CD4-positive, CD25-positive, alpha-beta regulatory T cell (primary cell): ENCODE data around the gene NPY4R. TPM values are rescaled to one million over a fixed set of nuclear protein-coding genes. Genes with fewer than 3 reads are reported as not detected.
"Not testable (repeated sequence)": the region's sequence is repeated elsewhere in the genome, so short reads cannot be mapped to it uniquely, and the experiment has no call there.

Experiments used
- ATAC-seq, 2 donors: fragments of 150-1000 bp; cut with Tn5 transposase; one replicate each; pipeline ENCODE4 v1.10.0; 2021; ENCODE audit warnings: low read depth in 2 of 2, moderate number of reproducible peaks in 2 of 2, moderate library complexity in 1 of 2
- DNase-seq, 3 donors: peaks; one replicate each; pipeline versions ENCODE4 v3.0.0 to v3.0.0-alpha.2; 2012 to 2022; ENCODE audit warnings: mixed read lengths in 1 of 3
- H3K27ac ChIP-seq: one replicate; pipeline ENCODE4 v1.7.0; 2013; ENCODE audit warnings: mild to moderate bottlenecking, low read length; ENCODE audit not compliant: insufficient read depth, poor library complexity, severe bottlenecking
- H3K27me3 ChIP-seq: one replicate; pipeline ENCODE4 v1.7.0; 2013; ENCODE audit warnings: low read length; ENCODE audit not compliant: control insufficient read depth, insufficient read depth
- H3K36me3 ChIP-seq: one replicate; pipeline ENCODE4 v1.7.0; 2013; ENCODE audit warnings: mild to moderate bottlenecking, low read length, moderate library complexity; ENCODE audit not compliant: control insufficient read depth, insufficient read depth
- H3K4me1 ChIP-seq: 2 replicates; pipeline ENCODE4 v1.7.0; 2013; ENCODE audit warnings: mild to moderate bottlenecking, low read length; ENCODE audit not compliant: insufficient read depth, control insufficient read depth, poor library complexity, severe bottlenecking
- H3K4me3 ChIP-seq: one replicate; pipeline ENCODE4 v1.7.0; 2013; ENCODE audit warnings: low read depth, mild to moderate bottlenecking, low read length, moderate library complexity
- H3K9me3 ChIP-seq, 2 experiments: 1 replicate in 1 of 2; 2 replicates in 1 of 2; pipeline ENCODE4 v1.7.0; 2013; ENCODE audit warnings: low read length in 2 of 2, mild to moderate bottlenecking in 1 of 2, moderate library complexity in 1 of 2; ENCODE audit not compliant: control insufficient read depth in 2 of 2
- H3K27ac Mint-ChIP-seq, 3 donors: one replicate each; pipeline ENCODE4 v1.8.0; 2020 to 2022; ENCODE audit warnings: mild to moderate bottlenecking in 3 of 3, mixed read lengths in 3 of 3, moderate library complexity in 2 of 3
- H3K27me3 Mint-ChIP-seq: one replicate; pipeline ENCODE4 v1.8.0; 2022; ENCODE audit warnings: mild to moderate bottlenecking, mixed read lengths
- H3K36me3 Mint-ChIP-seq: one replicate; pipeline ENCODE4 v1.8.0; 2020; ENCODE audit warnings: mixed read lengths
- H3K4me1 Mint-ChIP-seq, 4 donors: one replicate each; pipeline ENCODE4 v1.8.0; 2020 to 2022; ENCODE audit warnings: mixed read lengths in 4 of 4, mild to moderate bottlenecking in 1 of 4
- H3K4me3 Mint-ChIP-seq, 4 donors: one replicate each; pipeline ENCODE4 v1.8.0; 2020 to 2022; ENCODE audit warnings: mild to moderate bottlenecking in 4 of 4, mixed read lengths in 4 of 4, moderate library complexity in 3 of 4
- H3K9me3 Mint-ChIP-seq, 7 donors: one replicate each; pipeline ENCODE4 v1.8.0; 2020 to 2022; ENCODE audit warnings: mixed read lengths in 7 of 7, mild to moderate bottlenecking in 3 of 7, moderate library complexity in 2 of 7
- polyA plus RNA-seq, 4 donors: library from polyadenylated mRNA; unstranded; fragments of 300-500 nt; fragmentation: Illumina TruSeq; gene quantifications; one replicate each; pipeline ENCODE4 v1.2.3, GENCODE V29; 2021
- total RNA-seq: library from RNA; stranded (reverse); gene quantifications from one replicate; pipeline ENCODE4 v1.2.3, GENCODE V29; 2022

NPY4R gene
- total and polyA plus RNA-seq, 5 donors from 2014 or later: not detected

DNA sequence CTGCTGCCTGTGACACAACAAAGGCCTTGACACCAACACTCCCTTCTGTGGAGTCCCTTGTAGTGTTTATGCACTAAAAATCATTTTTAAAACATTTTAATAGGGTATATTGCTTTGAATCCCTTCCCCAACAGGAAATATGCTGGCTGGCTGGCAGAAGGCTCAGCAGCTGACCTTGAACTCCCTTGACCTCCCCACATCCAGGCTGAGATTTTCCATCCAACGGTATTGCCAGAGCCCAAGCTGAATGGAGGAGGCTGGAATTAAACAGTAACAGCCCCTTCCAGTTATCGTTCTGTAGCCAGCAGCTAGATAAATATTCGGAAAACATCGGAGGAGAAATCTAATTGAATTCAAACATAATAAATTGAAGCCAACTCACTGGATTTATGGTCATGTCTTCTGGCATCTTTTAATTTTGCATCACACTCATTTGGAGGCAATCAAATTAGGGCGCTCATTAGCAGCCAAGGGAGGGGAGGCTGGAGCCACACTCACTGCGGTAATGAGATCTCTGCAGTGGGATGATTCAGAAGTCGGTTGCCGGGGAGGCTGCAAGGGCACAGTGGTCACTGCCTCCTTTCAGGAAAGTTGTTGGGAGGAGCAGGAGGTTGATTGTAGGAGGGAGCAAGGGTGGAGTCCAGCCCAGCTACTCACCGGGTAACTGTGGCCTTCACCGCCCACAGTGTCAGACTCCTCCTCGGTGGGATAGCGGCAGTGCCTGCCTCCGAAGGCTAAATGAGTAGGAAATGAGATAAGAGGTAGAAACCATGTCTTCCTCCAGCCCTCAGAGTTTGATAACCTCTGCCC lies 46.0 kb downstream of the NPY4R start:
- H3K4me1 Mint-ChIP-seq, H3K9me3 Mint-ChIP-seq, ATAC-seq, H3K27ac Mint-ChIP-seq, H3K36me3 Mint-ChIP-seq, H3K36me3 ChIP-seq, H3K4me1 ChIP-seq, H3K4me3 Mint-ChIP-seq, H3K27me3 Mint-ChIP-seq, H3K27me3 ChIP-seq, H3K4me3 ChIP-seq, H3K27ac ChIP-seq, DNase-seq, H3K9me3 ChIP-seq: not testable (repeated sequence)

- not testable (repeated sequence) for H3K4me1 ChIP-seq, H3K27me3 ChIP-seq, DNase-seq, H3K4me3 Mint-ChIP-seq, H3K4me3 ChIP-seq, H3K36me3 Mint-ChIP-seq, H3K27ac ChIP-seq, H3K36me3 ChIP-seq, H3K9me3 Mint-ChIP-seq, H3K9me3 ChIP-seq, H3K27me3 Mint-ChIP-seq, H3K4me1 Mint-ChIP-seq, ATAC-seq, H3K27ac Mint-ChIP-seq
Measured at GRCh38 chr10:46418283-46418682, 47.5 kb downstream of the NPY4R start.

DNA sequence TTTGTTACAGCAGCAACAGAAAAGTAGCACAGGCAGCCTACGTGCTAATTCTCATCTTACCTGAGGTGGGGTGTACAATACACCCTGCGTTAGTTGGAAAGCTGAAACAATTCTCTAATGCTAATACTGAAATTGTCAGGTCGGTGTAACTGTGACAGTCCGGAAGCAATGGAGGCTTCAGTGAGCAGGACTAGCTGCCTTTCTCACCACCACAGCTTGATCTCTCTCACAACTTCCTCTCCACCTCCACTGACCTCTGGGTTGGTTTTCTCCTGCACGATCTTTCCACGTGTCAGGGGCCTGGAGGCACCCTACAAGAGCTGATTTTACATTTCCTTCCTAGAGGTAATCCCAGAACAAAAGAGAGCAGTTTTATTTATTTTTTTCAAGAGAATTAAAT lies 50.5 kb downstream of the NPY4R start:
- H3K27ac ChIP-seq, H3K36me3 ChIP-seq, H3K9me3 Mint-ChIP-seq, DNase-seq, H3K27ac Mint-ChIP-seq, H3K36me3 Mint-ChIP-seq, H3K4me1 ChIP-seq, ATAC-seq, H3K4me1 Mint-ChIP-seq, H3K27me3 ChIP-seq, H3K4me3 ChIP-seq, H3K4me3 Mint-ChIP-seq, H3K27me3 Mint-ChIP-seq, H3K9me3 ChIP-seq: not testable (repeated sequence)

GRCh38 chr10:46412665-46413064 lies 53.1 kb downstream of the NPY4R start:
- not testable (repeated sequence) for H3K4me1 Mint-ChIP-seq, H3K4me3 ChIP-seq

GRCh38 chr10:46411123-46411522 lies 54.6 kb downstream of the NPY4R start:
- not testable (repeated sequence) for H3K4me1 ChIP-seq, H3K4me3 ChIP-seq, H3K9me3 Mint-ChIP-seq, H3K27ac ChIP-seq, H3K4me3 Mint-ChIP-seq, H3K36me3 Mint-ChIP-seq, H3K4me1 Mint-ChIP-seq, H3K27me3 ChIP-seq, H3K9me3 ChIP-seq, H3K27me3 Mint-ChIP-seq, ATAC-seq, H3K36me3 ChIP-seq, H3K27ac Mint-ChIP-seq, DNase-seq

More at GRCh38 chr10:46412665-46413064, 53.1 kb downstream of the NPY4R start:
- not testable (repeated sequence) for ATAC-seq, H3K4me3 Mint-ChIP-seq, H3K9me3 Mint-ChIP-seq, H3K27me3 Mint-ChIP-seq, H3K36me3 Mint-ChIP-seq, H3K36me3 ChIP-seq, H3K4me1 ChIP-seq, H3K27ac Mint-ChIP-seq, H3K9me3 ChIP-seq, H3K27me3 ChIP-seq, DNase-seq, H3K27ac ChIP-seq

Other genes with a start within 250 kb of the NPY4R start
- gene ANTXRL, start 179.0 kb downstream of the NPY4R start, total RNA-seq: not detected
- under 1 TPM in 1 of 4 donors, not detected in 3; 0.72 TPM for gene ANTXRL, start 179.0 kb downstream of the NPY4R start, polyA plus RNA-seq
- gene ANXA8L1, start 90.2 kb downstream of the NPY4R start, total RNA-seq: not detected
- gene ANXA8L1, start 90.2 kb downstream of the NPY4R start, polyA plus RNA-seq: not detected
- gene GPRIN2, start 90.7 kb upstream of the NPY4R start, total RNA-seq: not detected
- gene GPRIN2, start 90.7 kb upstream of the NPY4R start, polyA plus RNA-seq: not detected
- gene SYT15, start 113.2 kb upstream of the NPY4R start, total RNA-seq: 0.67 TPM
- under 1 TPM in 3 of 4 donors, not detected in 1; 0.09 to 0.20 (median 0.13) TPM for gene SYT15, start 113.2 kb upstream of the NPY4R start, polyA plus RNA-seq